EH (cell line): Measurements from ENCODE around the gene RBM47.
"Not testable (repeated sequence)": the region's sequence is repeated elsewhere in the genome, so short reads cannot be mapped to it uniquely, and the experiment has no call there.

Experiments
- DNase-seq: peaks from one replicate; pipeline ENCODE4 v3.0.0-alpha.2; 2015; ENCODE audit warnings: low read depth

The RBM47 gene

GRCh38 chr4:40526741-40527140 is 102.9 kb downstream of the RBM47 start:
- no peak for DNase-seq

- peak; percentile 90 for DNase-seq
Observed at GRCh38 chr4:40525752-40526598, 103.7 kb downstream of the RBM47 start.

GRCh38 chr4:40524366-40525041 is 105.2 kb downstream of the RBM47 start:
- DNase-seq = peak; percentile 45

GRCh38 chr4:40523581-40523980 is 106.1 kb downstream of the RBM47 start:
- DNase-seq = no peak

GRCh38 chr4:40521957-40522356 is 107.7 kb downstream of the RBM47 start:
- no peak for DNase-seq

GRCh38 chr4:40520533-40520932 is 109.1 kb downstream of the RBM47 start:
- no peak for DNase-seq

GRCh38 chr4:40517081-40517480 is 112.6 kb downstream of the RBM47 start:
- DNase-seq = not testable (repeated sequence)

GRCh38 chr4:40516651-40517050 is 113.0 kb downstream of the RBM47 start:
- no peak for DNase-seq

GRCh38 chr4:40515398-40516293 is 114.0 kb downstream of the RBM47 start:
- peak; percentile 17 for DNase-seq

GRCh38 chr4:40515037-40515397 is 114.6 kb downstream of the RBM47 start:
- no peak for DNase-seq

GRCh38 chr4:40514497-40514951 is 115.1 kb downstream of the RBM47 start:
- DNase-seq = no peak

GRCh38 chr4:40511036-40511614 is 118.5 kb downstream of the RBM47 start:
- no peak for DNase-seq

GRCh38 chr4:40507977-40508376 is 121.7 kb downstream of the RBM47 start:
- DNase-seq = no peak

GRCh38 chr4:40506492-40506891 is 123.2 kb downstream of the RBM47 start:
- DNase-seq = no peak

- no peak for DNase-seq
Observed at GRCh38 chr4:40506066-40506465, 123.6 kb downstream of the RBM47 start.

- DNase-seq = peak; percentile 29
Observed at GRCh38 chr4:40502934-40503333, 126.7 kb downstream of the RBM47 start.

GRCh38 chr4:40502220-40502619 is 127.4 kb downstream of the RBM47 start:
- DNase-seq = no peak

GRCh38 chr4:40500781-40501180 is 128.9 kb downstream of the RBM47 start:
- no peak for DNase-seq

GRCh38 chr4:40493160-40493559 is 136.5 kb downstream of the RBM47 start:
- no peak for DNase-seq

GRCh38 chr4:40492691-40493090 is 137.0 kb downstream of the RBM47 start:
- DNase-seq = no peak

GRCh38 chr4:40490481-40490880 is 139.2 kb downstream of the RBM47 start:
- DNase-seq = no peak

GRCh38 chr4:40489961-40490360 is 139.7 kb downstream of the RBM47 start:
- no peak for DNase-seq
